HFFc6 (cell line): Measurements from ENCODE around the gene ADAM12. TPM values are rescaled to one million over a fixed set of nuclear protein-coding genes. Genes with fewer than 3 reads are reported as not detected.
A peak's percentile ranks its signal among the peaks of the same experiment; 100 is the strongest.
"Not testable (repeated sequence)": the region's sequence is repeated elsewhere in the genome, so short reads cannot be mapped to it uniquely, and the experiment has no call there.

Experiments used
- DNase-seq: peaks from one replicate; pipeline ENCODE4 v3.0.0-alpha.2; 2018
- H3K27ac Mint-ChIP-seq: 2 replicates; pipeline ENCODE4 v1.8.0; 2020; ENCODE audit warnings: mild to moderate bottlenecking, mixed read lengths
- H3K27me3 Mint-ChIP-seq: 2 replicates; pipeline ENCODE4 v1.8.0; 2021; ENCODE audit warnings: mild to moderate bottlenecking, moderate library complexity, mixed read lengths; ENCODE audit not compliant: insufficient read depth
- H3K36me3 Mint-ChIP-seq: 2 replicates; pipeline ENCODE4 v1.8.0; 2021; ENCODE audit warnings: low read depth, mixed read lengths
- H3K4me1 Mint-ChIP-seq: 2 replicates; pipeline ENCODE4 v1.8.0; 2020; ENCODE audit warnings: low read depth, mixed read lengths
- H3K4me3 Mint-ChIP-seq: 2 replicates; pipeline ENCODE4 v1.8.0; 2020; ENCODE audit warnings: mild to moderate bottlenecking, moderate library complexity, mixed read lengths
- H3K9me3 Mint-ChIP-seq: 2 replicates; pipeline ENCODE4 v1.8.0; 2020; ENCODE audit warnings: mild to moderate bottlenecking, mixed read lengths
- CTCF ChIP-seq: fragments of 200-600 bp; sonication (generic); IDR thresholded peaks from 2 replicates; pipeline ENCODE4 v1.5.0; 2021; ENCODE audit warnings: antibody characterized with exemption, mild to moderate bottlenecking
- total RNA-seq, 6 experiments: library from RNA; stranded (reverse); fragmentation: NEBNext Ultra II Directional; extraction: Animal tissue kit (Norgen Biotek cat#: 25700); gene quantifications; 2 replicates in 1 of 6; 3 replicates in 5 of 6; pipeline ENCODE4 v1.2.3, GENCODE V29; 2021

The ADAM12 gene
- total RNA-seq, 6 experiments from 2014 or later = 7.5 to 12.5 (median 11.5) TPM

- Mint-ChIP-seq H3K4me1 (peaks cover 53% of the 10 kb centered on the region), H3K27ac (peak overlapping the region; percentile 88), H3K36me3 (peaks cover 20% of the 10 kb centered on the region), H3K27me3 (peaks cover 4% of the 10 kb centered on the region; the same call in 1 of the 2 replicates), H3K4me3 (peak overlapping the region; percentile 55), H3K9me3 (peaks cover 10% of the 10 kb centered on the region)
- no peak for TF ChIP-seq CTCF
- peak; percentile 99 for DNase-seq
These were observed 135.2 kb downstream of the ADAM12 start for GRCh38 chr10:126252884-126253610.

- peaks cover 4% of the 10 kb centered on the region; the same call in 1 of the 2 replicates for H3K27me3 Mint-ChIP-seq
- H3K4me3 Mint-ChIP-seq = no peak overlapping the region
- peaks cover 53% of the 10 kb centered on the region for H3K4me1 Mint-ChIP-seq
- no peak for DNase-seq
- TF ChIP-seq CTCF = no peak
- peaks cover 10% of the 10 kb centered on the region for H3K9me3 Mint-ChIP-seq
- peaks cover 20% of the 10 kb centered on the region for H3K36me3 Mint-ChIP-seq
- H3K27ac Mint-ChIP-seq = peak overlapping the region; percentile 50
These were observed 136.4 kb downstream of the ADAM12 start for GRCh38 chr10:126251778-126252407.

GRCh38 chr10:126250527-126251310 lies 137.6 kb downstream of the ADAM12 start:
- no peak for TF ChIP-seq CTCF
- H3K9me3 Mint-ChIP-seq = peaks cover 10% of the 10 kb centered on the region
- H3K4me3 Mint-ChIP-seq = no peak overlapping the region
- no peak for DNase-seq
- peaks cover 53% of the 10 kb centered on the region for H3K4me1 Mint-ChIP-seq
- H3K27ac Mint-ChIP-seq = no peak overlapping the region
- peaks cover 4% of the 10 kb centered on the region; the same call in 1 of the 2 replicates for H3K27me3 Mint-ChIP-seq
- peaks cover 20% of the 10 kb centered on the region for H3K36me3 Mint-ChIP-seq

- Mint-ChIP-seq H3K27ac (no peak overlapping the region), H3K4me1 (peaks cover 48% of the 10 kb centered on the region), H3K4me3 (no peak overlapping the region), H3K36me3 (peaks cover 20% of the 10 kb centered on the region), H3K9me3 (peaks cover 10% of the 10 kb centered on the region), H3K27me3 (peaks cover 4% of the 10 kb centered on the region; the same call in 1 of the 2 replicates)
- no peak for DNase-seq
- TF ChIP-seq CTCF = no peak
These were observed 138.2 kb downstream of the ADAM12 start for GRCh38 chr10:126250045-126250444.

GRCh38 chr10:126247446-126247975 lies 140.8 kb downstream of the ADAM12 start:
- peak; percentile 99 for DNase-seq
- H3K4me3 Mint-ChIP-seq = peak overlapping the region; percentile 60

GRCh38 chr10:126246396-126246795 lies 141.9 kb downstream of the ADAM12 start:
- H3K9me3 Mint-ChIP-seq, H3K27ac Mint-ChIP-seq, H3K36me3 Mint-ChIP-seq, H3K27me3 Mint-ChIP-seq: not testable (repeated sequence)
- peaks cover 12% of the 10 kb centered on the region; the same call in 1 of the 2 replicates for H3K4me1 Mint-ChIP-seq
- H3K4me3 Mint-ChIP-seq = 0 out of 2 replicates have a peak overlapping the region, but pooled peaks have one; percentile 60
- peak; percentile 30 for DNase-seq

More at GRCh38 chr10:126247446-126247975, 140.8 kb downstream of the ADAM12 start:
- H3K27ac Mint-ChIP-seq = peak overlapping the region; percentile 92; the same call in 1 of the 2 replicates
- peaks cover 10% of the 10 kb centered on the region for H3K9me3 Mint-ChIP-seq
- no peak for TF ChIP-seq CTCF
- H3K27me3 Mint-ChIP-seq = peaks cover 2% of the 10 kb centered on the region; the same call in 1 of the 2 replicates
- peaks cover 23% of the 10 kb centered on the region for H3K4me1 Mint-ChIP-seq
- H3K36me3 Mint-ChIP-seq = peaks cover 17% of the 10 kb centered on the region
